GM12878 (cell line): Measurements from ENCODE around the gene ALDH1A2. TPM values are rescaled to one million over a fixed set of nuclear protein-coding genes. Genes with fewer than 3 reads are reported as not detected.

Experiments
- ATAC-seq: fragments of 200-7000 bp; cut with Tn5 transposase; 3 replicates; pipeline ENCODE4 v1.9.1; 2020; ENCODE audit warnings: mild to moderate bottlenecking, moderate library complexity
- BruUV-seq: library from RNA; stranded (reverse); fragments of 400-500 nt; replicated peaks from 2 replicates; lab custom pipeline; 2021; lab: Mats Ljungman, UMichigan
- CTCF ChIA-PET: fragments of 300-600 bp; sonication (Branson Sonifier 250); formaldehyde crosslinking; extraction: SDS; loops from one replicate; lab custom pipeline; 2021; ENCODE audit warnings: inconsistent platforms; lab: Yijun Ruan, JAX
- POLR2A ChIA-PET: fragments of 350-600 bp; formaldehyde crosslinking; extraction: SDS; loops from one replicate; lab custom pipeline; 2021; ENCODE audit warnings: inconsistent platforms; lab: Charles Lee
- RAD21 ChIA-PET: fragments of 300-600 bp; sonication (Branson Sonifier 250); formaldehyde crosslinking; loops from one replicate; lab custom pipeline; 2023; ENCODE audit warnings: antibody characterized with exemption; ENCODE audit not compliant: unreplicated experiment; lab: Charles Lee
- SMC1A ChIA-PET: fragments of 300-600 bp; sonication (Branson Sonifier 250); formaldehyde crosslinking; loops from one replicate; lab custom pipeline; 2023; ENCODE audit not compliant: unreplicated experiment, uncharacterized antibody; lab: Charles Lee
- DNase-seq: peaks from one replicate; pipeline ENCODE4 v3.0.0-alpha.2; 2011; ENCODE audit warnings: low read depth, low spot score
- FAIRE-seq: peaks from 3 replicates; lab custom pipeline; 2011; peaks lifted over from hg19 to GRCh38; lab: Jason Lieb, UNC
- H2AFZ ChIP-seq: 2 replicates; pipeline ENCODE4 v1.6.0; 2011; ENCODE audit warnings: low read depth, low read length, control low read depth; ENCODE audit not compliant: control insufficient read depth
- H3K27ac ChIP-seq: 2 replicates; pipeline ENCODE4 v1.5.1; 2011; ENCODE audit warnings: control low read depth; ENCODE audit not compliant: control insufficient read depth, insufficient read depth
- H3K27me3 ChIP-seq, 2 experiments: replicated peaks in 1 of 2; 2 replicates each; pipeline versions ENCODE4 v1.6.0 to v1.6.1; 2011; ENCODE audit warnings: low read length in 1 of 2; ENCODE audit not compliant: control insufficient read depth in 2 of 2, insufficient read depth in 2 of 2
- H3K36me3 ChIP-seq, 2 experiments: 2 replicates each; pipeline ENCODE4 v1.5.1; 2011; ENCODE audit warnings: low read length in 1 of 2; ENCODE audit not compliant: control insufficient read depth in 2 of 2, insufficient read depth in 2 of 2
- H3K4me1 ChIP-seq: 2 replicates; pipeline ENCODE4 v1.6.1; 2011; ENCODE audit warnings: mild to moderate bottlenecking, low read length, moderate library complexity, mixed read lengths; ENCODE audit not compliant: control insufficient read depth, insufficient read depth
- H3K4me2 ChIP-seq: 2 replicates; pipeline ENCODE4 v1.6.0; 2011; ENCODE audit warnings: control low read depth; ENCODE audit not compliant: control insufficient read depth, insufficient read depth
- H3K4me3 ChIP-seq: fragments of 200-600 bp; sonication (generic); 2 replicates; pipeline ENCODE4 v1.5.1; 2016
- H3K79me2 ChIP-seq: 2 replicates; pipeline ENCODE4 v1.6.0; 2011; ENCODE audit warnings: low read length; ENCODE audit not compliant: control insufficient read depth, insufficient read depth
- H3K9ac ChIP-seq: 2 replicates; pipeline ENCODE4 v1.8.0; 2011; ENCODE audit warnings: low read length, control low read depth, mixed read lengths; ENCODE audit not compliant: control insufficient read depth, insufficient read depth
- H3K9me3 ChIP-seq: replicated peaks from 3 replicates; pipeline ENCODE4 v1.5.1; 2011; ENCODE audit warnings: mild to moderate bottlenecking, low read length; ENCODE audit not compliant: control insufficient read depth, insufficient read depth
- H4K20me1 ChIP-seq: 2 replicates; pipeline ENCODE4 v1.6.0; 2011; ENCODE audit not compliant: control insufficient read depth, insufficient read depth
- CHD1 ChIP-seq: IDR thresholded peaks from 2 replicates; pipeline ENCODE4 v1.6.1; 2012; ENCODE audit warnings: low read depth, low read length, improper control_type of control experiment
- DPF2 ChIP-seq: fragments of 450-650 bp; IDR thresholded peaks from 2 replicates; pipeline ENCODE4 v1.6.1; 2017; ENCODE audit warnings: mild to moderate bottlenecking
- GABPA ChIP-seq: IDR thresholded peaks from 2 replicates; pipeline ENCODE4 v1.6.1; 2014; ENCODE audit warnings: antibody characterized with exemption, low read depth, mild to moderate bottlenecking, inconsistent platforms
- KDM1A ChIP-seq: fragments of 200-600 bp; sonication (generic); IDR thresholded peaks from 2 replicates; pipeline ENCODE4 v1.6.1; 2016; ENCODE audit warnings: borderline replicate concordance
- POLR2AphosphoS2 ChIP-seq: IDR thresholded peaks from 2 replicates; pipeline ENCODE4 v1.6.1; 2011; ENCODE audit warnings: low read depth, mild to moderate bottlenecking, low read length, improper control_type of control experiment, moderate library complexity
- RELA ChIP-seq: fragments of 450-650 bp; IDR thresholded peaks from 2 replicates; pipeline ENCODE4 v1.8.0; 2014; ENCODE audit warnings: borderline replicate concordance; ENCODE audit not compliant: partially characterized antibody
- SMAD1 ChIP-seq: fragments of 450-650 bp; IDR thresholded peaks from 2 replicates; pipeline ENCODE4 v1.6.1; 2018; ENCODE audit warnings: mild to moderate bottlenecking, low read depth; ENCODE audit not compliant: partially characterized antibody
- TCF3 ChIP-seq: IDR thresholded peaks from 2 replicates; pipeline ENCODE4 v1.6.1; 2012; ENCODE audit warnings: low read depth, mild to moderate bottlenecking, low read length, borderline replicate concordance; ENCODE audit not compliant: insufficient read depth
- ZBTB33 ChIP-seq: fragments of 450-650 bp; IDR thresholded peaks from 2 replicates; pipeline ENCODE4 v1.6.1; 2017; ENCODE audit warnings: mild to moderate bottlenecking
- WGBS: methylation state at CpG from one replicate; pipeline ENCODE4 v1.1.6; 2016; ENCODE audit warnings: low lambda C conversion rate; ENCODE audit not compliant: insufficient replicate concordance, insufficient coverage; ENCODE audit errors: missing lambda C conversion rate; 5-methylcytosine and 5-hydroxymethylcytosine counted together
- in situ Hi-C: fragments of 300-500 bp; cut with MboI; formaldehyde crosslinking; loops from 9 replicates; pipeline ENCODE4 v1.14.3; 2018; ENCODE audit warnings: mixed read lengths
- intact Hi-C: fragments of 100-400 bp; cut with micrococcal nuclease; formaldehyde crosslinking; loops from one replicate; pipeline ENCODE4 v1.14.2; 2022; ENCODE audit not compliant: unreplicated experiment
- polyA plus RNA-seq, 11 experiments: library from polyadenylated mRNA; depleted of rRNA in 4 of 11; unstranded in 6 of 11; stranded (reverse) in 5 of 11; fragments of >200 nt; fragmentation: Nextera tagmentation in 4 of 11; fragmentation: Illumina TruSeq in 1 of 11; extraction: Ambion mirVana in 4 of 11; extraction: Trizol in 1 of 11; gene quantifications; 1 replicate in 1 of 11; 2 replicates in 10 of 11; pipeline versions ENCODE4 v1.2.1 to v1.2.3, GENCODE V29; 2011 to 2016; ENCODE audit warnings: inconsistent platforms in 2 of 11, missing spikeins in 2 of 11, low read depth in 1 of 11
- total RNA-seq, 4 experiments: library from RNA; depleted of rRNA in 3 of 4; stranded (reverse); fragments of >200 nt in 3 of 4; fragmentation: Illumina TruSeq in 1 of 4; extraction: Trizol in 1 of 4; gene quantifications; 2 replicates each; pipeline versions ENCODE4 v1.2.1 to v1.2.3, GENCODE V29; 2013 to 2021

ALDH1A2 gene
- total and polyA plus RNA-seq, 10 of the 15 experiments (the other 5 are each of a cell fraction or from before 2014, with no cell fraction given), result 0.06 to 0.92 (median 0.18) TPM; not detected in 5

GRCh38 chr15:58052334-58052733 is 13.2 kb downstream of the ALDH1A2 start:
- Histone ChIP-seq H2AFZ (no peak overlapping the region), H3K27me3 (no peaks in the 10 kb centered on the region; a peak in 2 of 4 replicates), H3K79me2 (no peaks in the 10 kb centered on the region), H3K4me3 (no peak overlapping the region), H3K9ac (no peak overlapping the region), H3K4me1 (no peaks in the 10 kb centered on the region), H3K4me2 (no peak overlapping the region), H4K20me1 (no peaks in the 10 kb centered on the region), H3K36me3 (no peaks in the 10 kb centered on the region), H3K9me3 (no peaks in the 10 kb centered on the region), H3K27ac (no peak overlapping the region)
- BruUV-seq, result no TSS peak
- TF ChIP-seq CHD1 (no peak), TCF3 (no peak), GABPA (no peak), DPF2 (no peak), ZBTB33 (no peak), RELA (no peak), POLR2AphosphoS2 (no peak), KDM1A (no peak), SMAD1 (no peak)
- intact Hi-C loops, result no loop called here
- ChIA-PET POLR2A (no interaction called here), CTCF (interaction anchor here (1.1 to 1.6 kb wide), 2 partner anchors 11 to 18 kb away, joined by 4 read pairs; no protein-coding TSS in a partner anchor), RAD21 (no interaction called here), SMC1A (no interaction called here)
- no peak for DNase-seq
- 60% methylated on average over 5 of the region's 5 CpGs for WGBS
- no peak for FAIRE-seq
- in situ Hi-C loops, result no loop called here
- no peak for ATAC-seq
